H1 (cell line): Measurements from ENCODE around the gene AMT. TPM values are rescaled to one million over a fixed set of nuclear protein-coding genes. Genes with fewer than 3 reads are reported as not detected.

ENCODE experiments used
- ATF2 ChIP-seq: IDR thresholded peaks from 2 replicates; pipeline ENCODE4 v1.6.1; 2012; ENCODE audit warnings: low read length, inconsistent platforms
- CBX5 ChIP-seq: fragments of 300-800, 300-1000 bp; sonication (generic); IDR thresholded peaks from 2 replicates; pipeline ENCODE4 v1.7.1; 2016; ENCODE audit warnings: antibody characterized with exemption, low read length, low read depth
- CTCF ChIP-seq, 3 experiments: IDR thresholded peaks; 1 replicate in 2 of 3; 2 replicates in 1 of 3; pipeline versions ENCODE4 v1.5.1 to v1.6.1; 2011; ENCODE audit warnings: low read length in 3 of 3, mild to moderate bottlenecking in 3 of 3, inconsistent platforms in 2 of 3, low read depth in 1 of 3, moderate library complexity in 1 of 3; ENCODE audit not compliant: insufficient read depth in 1 of 3; ENCODE audit errors: control extremely low read depth in 1 of 3
- JUN ChIP-seq: IDR thresholded peaks from 2 replicates; pipeline ENCODE4 v1.6.1; 2011; ENCODE audit warnings: low read depth, mild to moderate bottlenecking, improper control_type of control experiment, low read length
- KDM4A ChIP-seq: IDR thresholded peaks from one replicate; pipeline ENCODE4 v1.7.1; 2012; ENCODE audit warnings: low read depth, mild to moderate bottlenecking, moderate library complexity, low read length, inconsistent platforms; ENCODE audit not compliant: severe bottlenecking
- SP2 ChIP-seq: IDR thresholded peaks from 2 replicates; pipeline ENCODE4 v1.6.1; 2012; ENCODE audit warnings: mild to moderate bottlenecking, low read length, inconsistent platforms
- polyA plus RNA-seq, 7 experiments: library from polyadenylated mRNA; depleted of rRNA in 3 of 7; stranded (reverse) in 5 of 7; unstranded in 2 of 7; fragments of >200 nt in 5 of 7; fragments of 200-250 nt in 2 of 7; gene quantifications; 1 replicate in 5 of 7; 2 replicates in 1 of 7; 4 replicates in 1 of 7; pipeline versions ENCODE4 v1.2.1 to v1.2.3, GENCODE V29; 2011 to 2013; ENCODE audit warnings: missing spikeins in 2 of 7, mixed read lengths in 2 of 7
- total RNA-seq: library from RNA; stranded (reverse); fragmentation: NEBNext Ultra II Directional; extraction: Animal tissue kit (Norgen Biotek cat#: 25700); gene quantifications from 2 replicates; pipeline ENCODE4 v1.2.1, GENCODE V29; 2021
- TF ChIP-seq, protein P1 (sequence below): fragments of 300-600 bp; sonication (generic); IDR thresholded peaks from 2 replicates; pipeline ENCODE4 v1.7.1; 2012; ENCODE audit warnings: low read length, moderate library complexity, mild to moderate bottlenecking, inconsistent platforms; ENCODE audit not compliant: insufficient replicate concordance

Gene AMT
- total and polyA plus RNA-seq, 2 of the 8 experiments (the other 6 are each of a cell fraction or from before 2014, with no cell fraction given), result 46.5 to 92.4 TPM

- TF ChIP-seq, protein P1, sequence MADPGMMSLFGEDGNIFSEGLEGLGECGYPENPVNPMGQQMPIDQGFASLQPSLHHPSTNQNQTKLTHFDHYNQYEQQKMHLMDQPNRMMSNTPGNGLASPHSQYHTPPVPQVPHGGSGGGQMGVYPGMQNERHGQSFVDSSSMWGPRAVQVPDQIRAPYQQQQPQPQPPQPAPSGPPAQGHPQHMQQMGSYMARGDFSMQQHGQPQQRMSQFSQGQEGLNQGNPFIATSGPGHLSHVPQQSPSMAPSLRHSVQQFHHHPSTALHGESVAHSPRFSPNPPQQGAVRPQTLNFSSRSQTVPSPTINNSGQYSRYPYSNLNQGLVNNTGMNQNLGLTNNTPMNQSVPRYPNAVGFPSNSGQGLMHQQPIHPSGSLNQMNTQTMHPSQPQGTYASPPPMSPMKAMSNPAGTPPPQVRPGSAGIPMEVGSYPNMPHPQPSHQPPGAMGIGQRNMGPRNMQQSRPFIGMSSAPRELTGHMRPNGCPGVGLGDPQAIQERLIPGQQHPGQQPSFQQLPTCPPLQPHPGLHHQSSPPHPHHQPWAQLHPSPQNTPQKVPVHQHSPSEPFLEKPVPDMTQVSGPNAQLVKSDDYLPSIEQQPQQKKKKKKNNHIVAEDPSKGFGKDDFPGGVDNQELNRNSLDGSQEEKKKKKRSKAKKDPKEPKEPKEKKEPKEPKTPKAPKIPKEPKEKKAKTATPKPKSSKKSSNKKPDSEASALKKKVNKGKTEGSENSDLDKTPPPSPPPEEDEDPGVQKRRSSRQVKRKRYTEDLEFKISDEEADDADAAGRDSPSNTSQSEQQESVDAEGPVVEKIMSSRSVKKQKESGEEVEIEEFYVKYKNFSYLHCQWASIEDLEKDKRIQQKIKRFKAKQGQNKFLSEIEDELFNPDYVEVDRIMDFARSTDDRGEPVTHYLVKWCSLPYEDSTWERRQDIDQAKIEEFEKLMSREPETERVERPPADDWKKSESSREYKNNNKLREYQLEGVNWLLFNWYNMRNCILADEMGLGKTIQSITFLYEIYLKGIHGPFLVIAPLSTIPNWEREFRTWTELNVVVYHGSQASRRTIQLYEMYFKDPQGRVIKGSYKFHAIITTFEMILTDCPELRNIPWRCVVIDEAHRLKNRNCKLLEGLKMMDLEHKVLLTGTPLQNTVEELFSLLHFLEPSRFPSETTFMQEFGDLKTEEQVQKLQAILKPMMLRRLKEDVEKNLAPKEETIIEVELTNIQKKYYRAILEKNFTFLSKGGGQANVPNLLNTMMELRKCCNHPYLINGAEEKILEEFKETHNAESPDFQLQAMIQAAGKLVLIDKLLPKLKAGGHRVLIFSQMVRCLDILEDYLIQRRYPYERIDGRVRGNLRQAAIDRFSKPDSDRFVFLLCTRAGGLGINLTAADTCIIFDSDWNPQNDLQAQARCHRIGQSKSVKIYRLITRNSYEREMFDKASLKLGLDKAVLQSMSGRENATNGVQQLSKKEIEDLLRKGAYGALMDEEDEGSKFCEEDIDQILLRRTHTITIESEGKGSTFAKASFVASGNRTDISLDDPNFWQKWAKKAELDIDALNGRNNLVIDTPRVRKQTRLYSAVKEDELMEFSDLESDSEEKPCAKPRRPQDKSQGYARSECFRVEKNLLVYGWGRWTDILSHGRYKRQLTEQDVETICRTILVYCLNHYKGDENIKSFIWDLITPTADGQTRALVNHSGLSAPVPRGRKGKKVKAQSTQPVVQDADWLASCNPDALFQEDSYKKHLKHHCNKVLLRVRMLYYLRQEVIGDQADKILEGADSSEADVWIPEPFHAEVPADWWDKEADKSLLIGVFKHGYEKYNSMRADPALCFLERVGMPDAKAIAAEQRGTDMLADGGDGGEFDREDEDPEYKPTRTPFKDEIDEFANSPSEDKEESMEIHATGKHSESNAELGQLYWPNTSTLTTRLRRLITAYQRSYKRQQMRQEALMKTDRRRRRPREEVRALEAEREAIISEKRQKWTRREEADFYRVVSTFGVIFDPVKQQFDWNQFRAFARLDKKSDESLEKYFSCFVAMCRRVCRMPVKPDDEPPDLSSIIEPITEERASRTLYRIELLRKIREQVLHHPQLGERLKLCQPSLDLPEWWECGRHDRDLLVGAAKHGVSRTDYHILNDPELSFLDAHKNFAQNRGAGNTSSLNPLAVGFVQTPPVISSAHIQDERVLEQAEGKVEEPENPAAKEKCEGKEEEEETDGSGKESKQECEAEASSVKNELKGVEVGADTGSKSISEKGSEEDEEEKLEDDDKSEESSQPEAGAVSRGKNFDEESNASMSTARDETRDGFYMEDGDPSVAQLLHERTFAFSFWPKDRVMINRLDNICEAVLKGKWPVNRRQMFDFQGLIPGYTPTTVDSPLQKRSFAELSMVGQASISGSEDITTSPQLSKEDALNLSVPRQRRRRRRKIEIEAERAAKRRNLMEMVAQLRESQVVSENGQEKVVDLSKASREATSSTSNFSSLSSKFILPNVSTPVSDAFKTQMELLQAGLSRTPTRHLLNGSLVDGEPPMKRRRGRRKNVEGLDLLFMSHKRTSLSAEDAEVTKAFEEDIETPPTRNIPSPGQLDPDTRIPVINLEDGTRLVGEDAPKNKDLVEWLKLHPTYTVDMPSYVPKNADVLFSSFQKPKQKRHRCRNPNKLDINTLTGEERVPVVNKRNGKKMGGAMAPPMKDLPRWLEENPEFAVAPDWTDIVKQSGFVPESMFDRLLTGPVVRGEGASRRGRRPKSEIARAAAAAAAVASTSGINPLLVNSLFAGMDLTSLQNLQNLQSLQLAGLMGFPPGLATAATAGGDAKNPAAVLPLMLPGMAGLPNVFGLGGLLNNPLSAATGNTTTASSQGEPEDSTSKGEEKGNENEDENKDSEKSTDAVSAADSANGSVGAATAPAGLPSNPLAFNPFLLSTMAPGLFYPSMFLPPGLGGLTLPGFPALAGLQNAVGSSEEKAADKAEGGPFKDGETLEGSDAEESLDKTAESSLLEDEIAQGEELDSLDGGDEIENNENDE, result no peak
- TF ChIP-seq KDM4A (no peak), CTCF (IDR thresholded peaks at IDR 0.05; ENCODE audit: control extremely low read depth in 1 of 3, insufficient read depth in 1 of 3, low read depth in 1 of 3, low read length in 3 of 3) (no peak), ATF2 (no peak), SP2 (no peak), CBX5 (no peak), JUN (no peak)
Observed at GRCh38 chr3:49399461-49399860, 22.8 kb downstream of the AMT start (continued).
